Measurements from ENCODE around the gene COL20A1. TPM values are rescaled to one million over a fixed set of nuclear protein-coding genes. Genes with fewer than 3 reads are reported as not detected.

COL20A1 gene
- total and polyA plus RNA-seq, 2 experiments from 2014 or later: 1.4 TPM; not detected in 1

DNA sequence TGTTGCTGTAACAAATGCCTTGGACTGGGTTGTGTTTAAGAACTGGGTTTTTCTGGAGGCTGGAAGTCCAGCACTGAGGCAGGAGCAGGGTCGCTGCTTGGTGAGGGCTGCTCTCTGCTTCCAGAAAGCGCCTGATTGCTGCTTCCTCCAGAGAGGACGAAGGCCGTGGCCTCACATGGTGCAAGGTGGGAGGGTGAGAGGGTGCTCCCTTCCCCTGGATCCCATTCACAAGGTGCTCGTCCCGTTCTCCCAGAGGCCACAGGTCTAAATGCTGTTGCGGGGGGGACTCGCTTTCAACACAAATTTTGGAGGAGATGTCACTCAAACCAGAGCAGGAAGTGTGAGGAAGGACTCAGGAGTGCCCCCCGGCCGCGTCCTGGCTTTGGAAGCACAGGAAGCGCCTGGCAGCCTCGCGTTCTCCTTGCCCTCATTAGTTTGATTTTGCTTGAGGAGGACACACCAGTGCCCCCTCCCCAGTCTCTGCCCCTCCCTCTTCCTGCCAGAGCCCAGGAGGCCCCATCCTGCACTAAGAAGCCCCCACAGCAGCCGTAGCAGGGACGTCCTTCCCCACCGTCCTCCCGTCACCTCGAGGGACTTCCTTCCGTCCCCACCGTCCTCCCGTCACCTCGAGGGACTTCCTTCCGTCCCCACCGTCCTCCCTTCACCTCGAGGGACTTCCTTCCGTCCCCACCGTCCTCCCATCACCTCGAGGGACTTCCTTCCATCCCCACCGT, 31.0 kb upstream of the COL20A1 start:
- TF ChIP-seq, protein P1, sequence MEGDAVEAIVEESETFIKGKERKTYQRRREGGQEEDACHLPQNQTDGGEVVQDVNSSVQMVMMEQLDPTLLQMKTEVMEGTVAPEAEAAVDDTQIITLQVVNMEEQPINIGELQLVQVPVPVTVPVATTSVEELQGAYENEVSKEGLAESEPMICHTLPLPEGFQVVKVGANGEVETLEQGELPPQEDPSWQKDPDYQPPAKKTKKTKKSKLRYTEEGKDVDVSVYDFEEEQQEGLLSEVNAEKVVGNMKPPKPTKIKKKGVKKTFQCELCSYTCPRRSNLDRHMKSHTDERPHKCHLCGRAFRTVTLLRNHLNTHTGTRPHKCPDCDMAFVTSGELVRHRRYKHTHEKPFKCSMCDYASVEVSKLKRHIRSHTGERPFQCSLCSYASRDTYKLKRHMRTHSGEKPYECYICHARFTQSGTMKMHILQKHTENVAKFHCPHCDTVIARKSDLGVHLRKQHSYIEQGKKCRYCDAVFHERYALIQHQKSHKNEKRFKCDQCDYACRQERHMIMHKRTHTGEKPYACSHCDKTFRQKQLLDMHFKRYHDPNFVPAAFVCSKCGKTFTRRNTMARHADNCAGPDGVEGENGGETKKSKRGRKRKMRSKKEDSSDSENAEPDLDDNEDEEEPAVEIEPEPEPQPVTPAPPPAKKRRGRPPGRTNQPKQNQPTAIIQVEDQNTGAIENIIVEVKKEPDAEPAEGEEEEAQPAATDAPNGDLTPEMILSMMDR (IDR thresholded peaks at IDR 0.05; ENCODE audit: low read depth, low read length): no peak
- peaks cover 4% of the 10 kb centered on the region for H3K27me3 ChIP-seq
- peaks cover 8% of the 10 kb centered on the region for H3K4me1 ChIP-seq (ENCODE audit: low read depth)
- H3K27ac ChIP-seq: no peak overlapping the region
- H3K36me3 ChIP-seq: no peaks in the 10 kb centered on the region
- no peaks in the 10 kb centered on the region for H3K9me3 ChIP-seq (ENCODE audit: low read depth)
- no peak for DNase-seq (ENCODE audit: low read depth in 1 of 2, low spot score in 1 of 2)
- no peak overlapping the region for H3K4me3 ChIP-seq

- Histone ChIP-seq H3K27me3 (peaks cover 2% of the 10 kb centered on the region), H3K4me1 (ENCODE audit: low read depth) (peaks cover 8% of the 10 kb centered on the region), H3K9me3 (ENCODE audit: low read depth) (no peaks in the 10 kb centered on the region), H3K27ac (no peak overlapping the region), H3K36me3 (no peaks in the 10 kb centered on the region), H3K4me3 (no peak overlapping the region)
- no peak for DNase-seq (ENCODE audit: low read depth in 1 of 2, low spot score in 1 of 2)
- TF ChIP-seq, protein P1 (IDR thresholded peaks at IDR 0.05; ENCODE audit: low read depth, low read length): no peak
Measured at GRCh38 chr20:63262836-63263235, 30.1 kb upstream of the COL20A1 start.

- no peak for DNase-seq (ENCODE audit: low read depth in 1 of 2, low spot score in 1 of 2)
- H3K4me1 ChIP-seq (ENCODE audit: low read depth): peaks cover 8% of the 10 kb centered on the region
- TF ChIP-seq, protein P1 (IDR thresholded peaks at IDR 0.05; ENCODE audit: low read depth, low read length): no peak
Measured at GRCh38 chr20:63264000-63264399, 29.0 kb upstream of the COL20A1 start.

GRCh38 chr20:63264519-63264918, 28.5 kb upstream of the COL20A1 start:
- H3K27me3 ChIP-seq: no peaks in the 10 kb centered on the region
- no peak for DNase-seq (ENCODE audit: low read depth in 1 of 2, low spot score in 1 of 2)
- peaks cover 8% of the 10 kb centered on the region for H3K4me1 ChIP-seq (ENCODE audit: low read depth)
- no peak overlapping the region for H3K4me3 ChIP-seq
- H3K9me3 ChIP-seq (ENCODE audit: low read depth): no peaks in the 10 kb centered on the region
- TF ChIP-seq, protein P1 (IDR thresholded peaks at IDR 0.05; ENCODE audit: low read depth, low read length): no peak
- no peak overlapping the region for H3K27ac ChIP-seq
- no peaks in the 10 kb centered on the region for H3K36me3 ChIP-seq

More at GRCh38 chr20:63264000-63264399, 29.0 kb upstream of the COL20A1 start:
- no peaks in the 10 kb centered on the region for H3K36me3 ChIP-seq
- no peak overlapping the region for H3K4me3 ChIP-seq
- no peaks in the 10 kb centered on the region for H3K27me3 ChIP-seq
- no peak overlapping the region for H3K27ac ChIP-seq
- H3K9me3 ChIP-seq (ENCODE audit: low read depth): no peaks in the 10 kb centered on the region

DNA sequence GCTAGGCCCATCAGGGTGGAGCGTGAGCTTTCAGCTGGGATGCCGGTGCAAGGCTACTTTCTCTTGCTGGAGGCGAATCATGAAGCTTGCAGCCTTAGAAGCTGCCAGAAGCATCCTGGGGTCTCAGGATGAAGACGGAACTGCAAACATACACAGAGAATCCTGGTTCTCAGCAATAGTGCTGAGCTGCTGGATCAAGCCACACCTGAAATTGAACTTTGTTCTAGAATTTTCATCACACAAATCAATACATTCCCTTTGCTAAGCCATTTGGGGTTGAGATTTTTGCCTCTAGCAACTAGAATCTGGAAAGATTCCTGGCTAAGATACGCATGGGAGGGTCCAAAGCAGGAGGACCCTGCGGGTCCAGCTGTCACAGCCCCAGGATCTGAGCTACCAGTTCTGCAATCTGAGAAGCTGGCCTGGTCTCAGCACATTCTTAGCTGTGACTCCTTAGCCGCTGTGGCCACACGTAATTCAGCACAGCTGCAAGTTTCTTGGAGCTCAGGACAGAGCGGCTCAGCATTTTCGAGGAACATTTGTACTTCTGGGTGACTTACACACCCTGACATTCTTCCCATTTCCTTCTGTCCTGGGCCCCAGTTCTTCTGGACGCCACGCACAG, 27.0 kb upstream of the COL20A1 start:
- TF ChIP-seq, protein P1 (IDR thresholded peaks at IDR 0.05; ENCODE audit: low read depth, low read length): no peak
- peaks cover 8% of the 10 kb centered on the region for H3K4me1 ChIP-seq (ENCODE audit: low read depth)
- H3K27me3 ChIP-seq: no peaks in the 10 kb centered on the region
- no peak overlapping the region for H3K27ac ChIP-seq
- DNase-seq (ENCODE audit: low read depth in 1 of 2, low spot score in 1 of 2): no peak
- H3K9me3 ChIP-seq (ENCODE audit: low read depth): no peaks in the 10 kb centered on the region
- H3K4me3 ChIP-seq: no peak overlapping the region
- H3K36me3 ChIP-seq: no peaks in the 10 kb centered on the region
